Dermis lymphatic vessel endothelial cell (primary cell): ENCODE measurements around the gene CCDC169. TPM values are rescaled to one million over a fixed set of nuclear protein-coding genes. Genes with fewer than 3 reads are reported as not detected.

Experiments
- total RNA-seq: library from RNA; depleted of rRNA; stranded (reverse); fragments of >200 nt; gene quantifications from 2 replicates; pipeline ENCODE4 v1.2.1, GENCODE V29; 2014

The CCDC169 gene
- total RNA-seq = 0.43 and 1.1 TPM in 2 replicates

GRCh38 chr13:36297366-36298338, at the start of gene CCDC169:
CCDC169 (minus strand) TSS chr13:36297814; CDS start chr13:36297719, 95 bp downstream.

GRCh38 chr13:36346222-36347083, 48.8 kb upstream of the CCDC169 start, which contains the start of gene SPART:
SPART (minus strand) TSS chr13:36346394; CDS start chr13:36335830, 10,564 bp downstream.

GRCh38 chr13:36214163-36214921, 83.3 kb downstream of the CCDC169 start, which contains the start of gene SOHLH2:
SOHLH2 (minus strand) TSS chr13:36214556; CDS start chr13:36214526, 30 bp downstream.

Other genes starting within 250 kb of the CCDC169 start
- 6.6 and 12.7 TPM in 2 replicates for gene DCLK1, start 166.4 kb downstream of the CCDC169 start, total RNA-seq
- gene SOHLH2, start 83.3 kb downstream of the CCDC169 start, total RNA-seq = 0.11 TPM in 1 of 2 replicates, not detected in the other
- 44.6 and 63.7 TPM in 2 replicates for gene SPART, start 48.6 kb upstream of the CCDC169 start, total RNA-seq
- gene CCNA1, start 134.7 kb upstream of the CCDC169 start, total RNA-seq = 0.43 and 2.8 TPM in 2 replicates